ENCODE data around the gene XPO1. TPM values are rescaled to one million over a fixed set of nuclear protein-coding genes. Genes with fewer than 3 reads are reported as not detected.

The XPO1 gene
- total RNA-seq, 1 experiment from 2014 or later = 108 TPM

DNA sequence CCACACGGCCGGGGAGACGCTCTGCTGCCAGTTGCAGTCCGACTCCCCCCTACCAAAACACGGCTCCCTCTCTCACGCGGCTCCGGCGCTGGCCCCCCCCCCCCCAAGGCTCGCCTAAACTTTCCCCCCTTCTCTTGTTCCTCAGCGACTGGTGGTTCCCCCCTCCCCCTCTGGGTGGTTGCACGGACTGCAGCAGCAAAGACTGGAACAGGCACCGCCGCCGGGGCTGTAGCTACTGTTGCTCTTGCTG, 281 bp downstream of the XPO1 start:
- peaks cover 16% of the 10 kb centered on the region for H3K36me3 ChIP-seq
- DNase-seq = no peak
- peak overlapping the region; percentile 98 for H3K4me3 ChIP-seq
- no peaks in the 10 kb centered on the region for H3K27me3 ChIP-seq
- no peaks in the 10 kb centered on the region for H3K9me3 ChIP-seq

DNA sequence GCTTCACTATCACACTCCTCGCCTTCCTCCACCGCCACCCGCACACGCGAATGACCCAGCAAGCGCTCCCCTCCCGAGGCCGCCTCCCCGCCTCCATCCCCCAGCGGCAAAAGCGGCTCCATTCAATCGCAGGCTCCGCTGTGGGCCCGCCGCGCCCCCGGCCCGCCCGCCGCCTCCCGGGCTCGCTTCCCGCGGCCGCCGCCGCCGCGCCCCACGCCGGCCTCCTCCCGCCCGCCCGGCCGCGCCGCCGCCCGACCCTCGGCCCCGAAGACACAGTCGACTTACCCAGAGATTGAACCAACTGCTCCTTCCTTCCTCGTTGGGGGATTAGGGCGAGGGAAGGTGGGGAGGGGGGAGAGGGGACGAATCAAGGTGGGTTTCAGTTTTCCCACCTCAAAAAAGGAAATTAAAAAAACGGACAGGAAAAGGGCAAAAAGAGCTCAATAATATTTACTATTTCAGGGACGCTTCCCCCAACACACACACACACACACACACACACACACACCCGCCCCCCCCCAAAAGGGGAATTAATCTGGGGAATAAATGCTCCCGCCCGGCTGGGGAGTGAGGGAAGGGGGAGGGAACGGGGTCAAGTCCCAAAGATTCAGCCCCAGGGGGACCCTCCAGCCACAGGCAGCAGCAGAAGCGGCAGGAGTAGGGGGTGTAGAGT, 743 bp downstream of the XPO1 start:
- Histone ChIP-seq H3K9me3 (no peaks in the 10 kb centered on the region), H3K4me3 (peak overlapping the region; percentile 98), H3K27me3 (no peaks in the 10 kb centered on the region), H3K36me3 (peaks cover 18% of the 10 kb centered on the region)
- DNase-seq = no peak

DNA sequence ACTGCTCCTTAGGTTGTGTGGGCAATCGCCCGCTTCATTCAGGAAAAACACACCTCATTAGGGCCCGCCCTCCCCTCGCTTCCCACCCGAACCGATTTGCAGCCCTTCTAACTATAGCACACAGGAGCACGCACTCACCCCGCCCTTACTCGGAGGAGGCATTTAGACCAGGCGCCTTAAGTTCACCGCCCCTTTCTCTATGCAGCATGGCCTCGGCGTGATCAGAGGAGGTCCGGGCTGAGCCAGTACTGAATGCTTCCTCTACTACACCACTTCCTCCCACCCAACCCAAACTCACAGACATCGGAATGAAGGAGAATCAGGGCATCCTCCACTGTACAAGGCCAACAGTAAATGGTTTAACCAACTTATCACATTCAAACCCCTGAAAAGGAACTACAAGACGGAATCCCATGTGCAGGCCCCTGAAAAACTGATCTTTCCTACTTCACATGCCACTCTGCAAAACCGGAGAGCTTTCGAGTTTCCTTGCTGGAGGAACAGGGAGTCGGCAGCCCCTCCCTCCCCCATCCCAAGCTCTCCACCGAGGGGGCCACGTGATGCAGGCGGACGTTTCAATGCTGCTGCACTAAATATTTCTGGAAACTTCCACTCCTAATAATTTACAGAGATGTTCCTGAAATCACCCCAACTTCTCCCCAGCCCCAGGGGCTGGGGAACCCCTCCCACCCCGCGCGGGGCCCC, 1.4 kb downstream of the XPO1 start:
- H3K9me3 ChIP-seq = no peaks in the 10 kb centered on the region
- no peaks in the 10 kb centered on the region for H3K27me3 ChIP-seq
- H3K36me3 ChIP-seq = peaks cover 25% of the 10 kb centered on the region
- DNase-seq = peak; percentile 89
- H3K4me3 ChIP-seq = peak overlapping the region; percentile 98

DNA sequence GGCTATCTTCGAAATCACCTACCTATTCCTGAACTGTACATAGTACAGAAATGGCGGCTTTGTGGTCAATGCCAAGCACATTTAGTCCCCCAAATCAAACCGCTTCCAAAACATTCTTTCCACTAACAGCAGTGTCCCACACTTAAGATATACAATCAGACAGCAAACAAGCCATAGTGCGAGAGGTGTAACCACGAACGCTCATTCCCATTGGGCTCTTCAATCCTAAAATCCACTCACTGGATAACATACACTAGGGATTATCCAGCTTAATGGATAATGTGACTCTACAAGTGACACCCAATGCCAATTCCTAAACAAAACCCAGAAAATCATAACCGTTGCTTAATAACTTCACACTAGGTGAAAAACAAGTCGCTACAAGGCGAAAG, 2.0 kb downstream of the XPO1 start:
- Histone ChIP-seq H3K27me3 (no peaks in the 10 kb centered on the region), H3K36me3 (peaks cover 31% of the 10 kb centered on the region), H3K4me3 (peak overlapping the region; percentile 98), H3K9me3 (no peaks in the 10 kb centered on the region)
- no peak for DNase-seq

DNA sequence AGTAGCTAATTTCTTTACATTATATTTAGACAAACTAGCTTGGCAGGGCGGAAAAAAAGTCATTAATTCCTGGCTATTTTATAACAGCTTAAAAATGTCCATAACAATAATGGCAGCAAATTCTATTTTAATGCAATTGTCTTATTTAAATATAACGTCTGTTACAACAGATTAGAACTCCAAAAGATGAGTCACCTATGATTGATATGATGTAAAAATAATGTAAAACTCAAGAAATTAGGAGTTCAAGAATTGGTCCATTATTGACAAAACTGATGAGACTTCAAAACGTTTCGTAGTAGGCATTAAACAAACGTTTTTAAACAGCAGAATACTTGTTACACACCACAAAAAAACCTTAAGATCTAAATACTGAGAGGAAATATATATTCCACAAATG, 2.7 kb downstream of the XPO1 start:
- Histone ChIP-seq H3K27me3 (no peaks in the 10 kb centered on the region), H3K36me3 (peaks cover 37% of the 10 kb centered on the region), H3K9me3 (no peaks in the 10 kb centered on the region), H3K4me3 (peak overlapping the region; percentile 98)
- DNase-seq = no peak

DNA sequence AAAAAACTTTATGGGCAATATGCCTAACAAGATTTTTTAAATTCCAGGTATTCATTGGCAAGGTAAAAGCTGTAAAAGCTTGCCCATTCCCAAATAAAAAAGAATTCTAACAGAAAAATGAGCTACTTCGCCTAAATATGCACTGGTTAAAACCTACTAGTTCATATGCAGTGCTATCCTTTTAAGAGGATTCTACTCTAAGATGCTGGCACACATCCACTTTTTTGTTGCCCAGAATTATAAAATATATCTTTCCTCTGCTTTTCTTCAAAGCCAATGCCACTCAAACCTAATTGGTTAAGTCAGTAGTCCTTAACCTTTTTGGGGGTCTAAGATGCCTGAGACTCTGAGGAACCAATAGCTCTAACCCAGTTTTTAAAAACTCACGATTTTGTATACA, 3.2 kb downstream of the XPO1 start:
- no peaks in the 10 kb centered on the region for H3K27me3 ChIP-seq
- H3K4me3 ChIP-seq = peak overlapping the region; percentile 98
- H3K36me3 ChIP-seq = peaks cover 42% of the 10 kb centered on the region
- no peaks in the 10 kb centered on the region for H3K9me3 ChIP-seq
- no peak for DNase-seq

DNA sequence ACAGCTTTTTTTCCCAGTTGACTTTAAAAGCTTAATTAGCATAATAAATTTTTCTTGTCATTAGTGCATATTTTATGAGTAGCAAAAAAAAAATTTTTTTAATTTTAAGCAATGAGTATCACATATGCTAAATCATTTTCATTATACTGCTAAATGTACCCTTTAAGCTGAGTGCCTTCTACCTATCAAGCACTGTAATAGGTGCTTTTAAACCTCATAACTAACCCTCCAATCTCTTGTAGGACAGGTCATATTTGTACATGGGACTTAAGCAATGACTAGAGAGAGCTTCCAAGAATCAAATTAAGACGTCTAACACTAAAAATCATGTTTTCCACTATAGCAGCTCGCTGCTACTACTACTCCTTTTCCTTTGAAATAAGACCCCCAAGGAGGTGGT, 7.4 kb downstream of the XPO1 start:
- peaks cover 58% of the 10 kb centered on the region for H3K36me3 ChIP-seq

DNA sequence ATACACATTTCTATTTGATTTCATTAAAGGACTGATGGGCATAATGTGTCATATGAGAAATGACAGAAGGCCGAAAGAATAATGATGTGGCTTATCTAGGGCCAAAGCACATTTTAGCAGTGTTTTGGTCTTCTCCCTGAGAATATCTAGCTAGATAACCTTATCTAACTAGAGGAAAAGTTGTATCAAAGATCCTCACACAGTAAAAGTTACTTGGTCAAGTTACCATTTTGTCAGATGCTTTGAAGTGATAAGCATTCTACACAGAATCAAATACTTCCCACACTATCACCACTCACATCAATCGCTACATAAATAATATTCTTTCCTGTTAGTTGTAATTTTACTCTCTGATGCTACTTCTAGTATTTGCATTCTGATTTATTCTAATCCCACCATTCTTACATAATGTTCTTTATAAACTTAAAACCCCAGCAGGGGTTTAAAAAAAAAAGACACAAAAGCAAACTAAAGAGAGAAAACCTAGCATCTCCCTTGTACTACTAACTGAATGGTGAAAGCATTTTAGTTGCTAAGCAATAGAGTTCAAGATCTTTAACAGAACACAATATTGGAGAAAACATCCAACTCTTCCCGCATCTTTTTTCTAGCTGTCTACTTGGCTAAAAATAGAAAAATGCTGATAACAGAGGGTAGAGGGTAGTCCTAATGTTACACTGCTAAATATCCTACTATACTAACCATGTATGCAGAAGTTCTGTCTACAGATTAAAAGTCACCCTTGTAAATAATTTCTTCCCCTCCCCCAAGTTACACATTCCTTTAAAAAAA, 8.0 kb downstream of the XPO1 start:
- DNase-seq = no peak
- H3K36me3 ChIP-seq = peaks cover 64% of the 10 kb centered on the region
- H3K27me3 ChIP-seq = no peaks in the 10 kb centered on the region
- H3K4me3 ChIP-seq = no peak overlapping the region
- H3K9me3 ChIP-seq = no peaks in the 10 kb centered on the region

More for the DNA sequence above, 7.4 kb downstream of the XPO1 start:
- Histone ChIP-seq H3K4me3 (no peak overlapping the region), H3K27me3 (no peaks in the 10 kb centered on the region), H3K9me3 (no peaks in the 10 kb centered on the region)
- no peak for DNase-seq

DNA sequence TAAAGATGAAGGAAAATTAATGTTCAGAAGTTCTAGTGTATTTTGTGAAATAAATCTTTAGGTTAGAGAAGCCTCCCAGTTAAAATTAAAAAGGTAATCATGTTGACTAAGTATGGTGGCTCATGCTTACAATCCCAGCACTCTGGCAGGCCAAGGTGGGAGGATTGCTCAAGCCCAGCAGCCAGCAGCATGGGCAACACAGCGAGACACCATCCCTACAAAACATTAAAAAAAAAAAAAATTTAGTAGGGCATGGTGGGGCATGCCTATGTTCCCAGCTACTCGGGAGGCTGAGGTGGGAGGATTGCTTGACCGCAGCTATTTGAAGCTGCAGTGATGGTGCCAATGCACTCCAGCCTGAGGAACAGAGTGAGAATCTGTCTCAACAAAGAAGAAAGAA, 17.9 kb downstream of the XPO1 start:
- Histone ChIP-seq H3K27me3 (no peaks in the 10 kb centered on the region), H3K9me3 (no peaks in the 10 kb centered on the region), H3K36me3 (peaks cover 87% of the 10 kb centered on the region), H3K4me3 (no peak overlapping the region)
- DNase-seq = no peak

DNA sequence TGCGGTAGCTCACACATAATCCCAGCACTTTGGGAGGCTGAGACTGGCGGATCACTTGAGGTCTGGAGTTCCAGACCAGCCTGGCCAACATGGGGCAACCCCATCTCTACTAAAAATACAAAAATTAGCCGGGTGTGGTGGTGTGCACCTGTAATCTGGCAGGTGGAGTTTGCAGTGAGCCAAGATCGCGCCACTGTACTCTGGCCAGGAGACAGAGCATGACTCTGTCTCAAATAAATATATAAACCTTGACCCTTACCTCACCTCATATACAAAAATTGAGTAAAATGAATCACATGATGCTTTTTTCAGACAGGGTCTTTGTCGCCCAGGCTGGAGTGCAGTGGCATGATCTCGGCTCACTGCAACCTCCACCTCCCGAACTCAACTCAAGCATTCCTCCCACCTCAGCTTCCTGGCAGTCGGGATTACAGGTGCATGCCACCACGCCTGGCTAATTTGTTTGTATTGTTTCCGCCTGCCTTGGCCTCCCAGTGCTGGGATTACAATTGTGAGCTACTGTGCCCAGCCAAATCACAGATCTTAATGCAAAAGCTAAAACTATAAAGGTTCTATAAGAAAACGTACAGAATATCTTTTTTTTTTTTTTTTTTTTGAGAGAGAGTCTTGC, 25.3 kb downstream of the XPO1 start:
- DNase-seq = no peak
- H3K36me3 ChIP-seq = peaks cover 88% of the 10 kb centered on the region
- no peaks in the 10 kb centered on the region for H3K9me3 ChIP-seq
- no peak overlapping the region for H3K4me3 ChIP-seq
- H3K27me3 ChIP-seq = no peaks in the 10 kb centered on the region

DNA sequence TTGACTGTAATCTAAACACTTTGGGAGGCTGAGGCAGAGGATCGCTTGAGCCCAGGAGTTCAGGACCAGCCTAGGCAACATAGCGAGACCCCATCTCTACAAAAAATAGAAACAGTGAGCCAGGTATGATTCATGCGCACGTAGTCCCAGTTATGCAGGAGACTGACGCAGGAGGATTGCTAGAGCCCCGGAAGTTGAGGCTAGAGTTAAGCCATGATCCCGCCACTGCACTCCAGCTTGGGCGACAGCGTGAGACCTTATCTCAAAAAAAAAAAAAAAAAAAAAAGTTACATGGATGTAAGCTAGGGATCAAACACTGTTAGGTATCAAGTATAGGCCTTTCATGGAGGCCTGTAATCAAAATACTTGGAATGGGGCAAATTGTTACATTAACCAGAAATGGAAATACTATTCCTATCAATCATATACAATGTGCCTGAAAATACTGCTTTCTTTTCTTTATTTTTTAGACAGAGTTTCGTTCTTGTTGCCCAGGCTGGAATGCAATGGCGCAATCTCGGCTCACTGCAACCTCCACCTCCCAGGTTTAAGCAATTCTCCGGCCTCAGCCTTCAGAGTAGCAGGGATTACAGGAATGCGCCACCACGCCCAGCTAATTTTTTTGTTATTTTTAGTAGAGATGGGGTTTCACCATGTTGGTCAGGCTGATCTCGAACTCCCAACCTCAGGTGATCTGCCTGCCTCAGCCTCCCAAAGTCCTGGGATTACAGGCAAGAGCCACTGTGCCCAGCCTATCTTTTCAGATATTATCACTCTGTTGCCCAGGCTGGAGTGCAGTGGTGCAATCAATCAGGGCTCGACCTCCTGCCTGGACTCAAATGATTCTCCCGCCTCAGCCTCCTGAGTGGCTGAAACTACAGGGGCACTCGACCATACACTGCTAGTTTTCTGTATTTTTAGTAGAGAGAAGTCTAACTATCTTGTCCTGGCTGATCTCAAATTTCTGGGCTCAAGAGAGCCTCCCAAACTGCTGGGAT, 27.2 kb downstream of the XPO1 start:
- peaks cover 78% of the 10 kb centered on the region for H3K36me3 ChIP-seq
- no peak for DNase-seq
- no peak overlapping the region for H3K4me3 ChIP-seq
- H3K9me3 ChIP-seq = no peaks in the 10 kb centered on the region
- no peaks in the 10 kb centered on the region for H3K27me3 ChIP-seq

DNA sequence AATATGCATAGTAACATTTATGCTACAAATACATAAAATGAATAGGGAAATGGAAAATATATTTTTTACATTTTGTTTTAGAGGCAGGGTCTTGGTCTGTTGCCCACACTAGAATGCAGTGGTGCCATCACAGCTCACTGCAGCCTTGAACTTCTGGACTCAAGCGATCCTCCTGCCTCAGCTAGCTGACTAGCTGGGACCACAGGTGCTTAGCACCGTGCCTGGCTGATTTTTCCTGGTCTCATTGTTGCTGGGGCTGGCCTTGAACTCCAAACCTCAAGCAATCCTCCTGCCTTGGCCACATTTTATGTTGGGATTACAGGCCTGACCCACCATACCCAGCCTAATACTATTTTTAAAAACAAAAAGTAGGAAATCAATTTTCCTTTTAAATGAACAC, 33.2 kb downstream of the XPO1 start:
- H3K4me3 ChIP-seq = no peak overlapping the region
- H3K27me3 ChIP-seq = no peaks in the 10 kb centered on the region

DNA sequence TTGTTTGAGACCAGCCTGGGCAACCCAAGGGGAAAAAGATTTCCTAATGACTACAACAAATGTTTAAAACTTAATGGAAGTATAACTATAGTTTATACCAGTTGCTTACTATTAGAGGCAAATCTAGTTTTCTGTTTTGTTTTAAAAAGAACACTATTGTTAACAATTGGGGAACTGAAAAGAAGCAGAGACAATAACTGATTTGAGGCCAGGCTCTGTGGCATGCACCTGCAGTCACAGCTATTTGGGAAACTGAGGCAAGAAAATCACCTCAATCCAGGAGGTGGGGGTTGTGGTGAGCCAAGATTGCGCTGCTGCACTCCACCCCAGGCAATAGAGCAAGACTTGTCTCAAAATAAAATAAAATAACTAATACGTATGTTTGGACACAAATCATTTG, 39.1 kb downstream of the XPO1 start:
- H3K9me3 ChIP-seq = no peaks in the 10 kb centered on the region
- H3K36me3 ChIP-seq = peaks cover 86% of the 10 kb centered on the region
- no peaks in the 10 kb centered on the region for H3K27me3 ChIP-seq
- no peak for DNase-seq
- no peak overlapping the region for H3K4me3 ChIP-seq

More for the DNA sequence above, 33.2 kb downstream of the XPO1 start:
- peaks cover 70% of the 10 kb centered on the region for H3K36me3 ChIP-seq
- DNase-seq = no peak
- H3K9me3 ChIP-seq = no peaks in the 10 kb centered on the region

DNA sequence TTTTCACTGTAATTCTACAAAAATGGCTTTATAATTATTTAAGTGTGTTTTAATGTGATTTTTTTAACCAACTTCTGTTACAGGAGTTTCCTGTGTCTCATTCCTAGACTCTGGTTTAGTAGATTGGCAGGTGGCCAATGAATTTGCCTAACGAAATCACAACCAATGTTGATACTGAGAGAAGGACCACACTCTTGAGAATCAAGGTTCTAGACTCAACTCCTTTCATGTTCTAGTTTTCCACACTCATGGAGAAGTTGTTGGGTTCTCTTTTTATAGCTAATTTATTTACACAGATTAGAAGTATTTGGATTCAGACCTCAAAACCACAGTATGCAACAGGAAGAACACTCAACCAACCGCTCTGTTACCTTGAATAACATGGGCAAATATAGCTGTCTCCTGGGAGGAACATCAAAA, 44.6 kb downstream of the XPO1 start:
- H3K36me3 ChIP-seq = peaks cover 98% of the 10 kb centered on the region
- no peaks in the 10 kb centered on the region for H3K9me3 ChIP-seq
- H3K27me3 ChIP-seq = no peaks in the 10 kb centered on the region
- no peak overlapping the region for H3K4me3 ChIP-seq
- no peak for DNase-seq

DNA sequence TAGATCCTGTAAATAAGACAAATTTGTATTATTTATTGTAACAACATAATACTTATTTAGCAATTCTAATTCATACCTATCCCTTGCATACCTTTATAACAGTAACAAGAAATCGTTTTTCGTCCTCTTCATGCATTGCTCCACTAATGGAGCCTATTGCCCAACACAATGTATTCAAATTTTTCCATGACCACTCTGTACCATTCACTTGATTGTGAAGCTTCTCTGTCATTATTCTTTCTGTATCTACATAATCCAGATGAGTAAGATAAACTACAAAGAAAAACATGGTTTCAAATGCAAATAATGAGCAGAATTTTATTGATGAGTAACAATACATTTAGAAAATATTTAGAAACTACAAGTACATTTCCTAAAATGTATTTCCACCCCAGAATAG, 45.7 kb downstream of the XPO1 start:
- Histone ChIP-seq H3K36me3 (peaks cover 98% of the 10 kb centered on the region), H3K9me3 (no peaks in the 10 kb centered on the region), H3K27me3 (no peaks in the 10 kb centered on the region), H3K4me3 (no peak overlapping the region)
- DNase-seq = no peak

DNA sequence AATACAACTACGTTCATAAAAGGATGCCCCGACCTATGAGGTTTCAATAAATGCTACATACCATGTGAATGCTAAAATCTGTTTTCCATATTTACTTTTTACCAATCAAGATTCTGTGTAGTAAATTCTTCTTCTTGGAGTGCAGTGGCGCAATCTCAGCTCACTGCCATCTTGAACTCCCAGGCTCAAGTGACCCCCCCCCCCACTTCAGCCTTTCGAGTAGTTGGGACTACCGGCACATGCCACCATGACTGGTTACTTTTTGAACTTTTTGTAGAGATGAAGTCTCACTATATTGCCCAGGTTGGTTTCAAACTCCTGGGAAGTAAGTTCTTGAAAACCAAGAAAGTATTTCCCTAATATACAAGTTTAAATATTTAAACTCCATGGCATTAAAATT, 52.9 kb downstream of the XPO1 start:
- Histone ChIP-seq H3K27me3 (no peaks in the 10 kb centered on the region), H3K36me3 (peaks cover 92% of the 10 kb centered on the region), H3K4me3 (no peak overlapping the region)

More for the DNA sequence above, 52.9 kb downstream of the XPO1 start:
- H3K9me3 ChIP-seq = no peaks in the 10 kb centered on the region
- no peak for DNase-seq

Data from MG63 (cell line).